GM23248 (cell line): ENCODE measurements around the gene SZT2.

Source experiments
- EZH2 ChIP-seq: fragments of 200-600 bp; sonication (generic); IDR thresholded peaks from 2 replicates; pipeline ENCODE4 v1.6.1; 2018; ENCODE audit warnings: antibody characterized with exemption, mild to moderate bottlenecking; ENCODE audit not compliant: insufficient read depth, poor library complexity, severe bottlenecking
- EZH2phosphoT487 ChIP-seq: fragments of 200-600 bp; sonication (generic); IDR thresholded peaks from 2 replicates; pipeline ENCODE4 v1.6.1; 2018; ENCODE audit warnings: antibody characterized with exemption, moderate library complexity, mild to moderate bottlenecking, low read depth; ENCODE audit not compliant: insufficient read depth

- TF ChIP-seq EZH2 (no peak), EZH2phosphoT487 (no peak)
These were observed 63.2 kb downstream of the SZT2 start for GRCh38 chr1:43452789-43453441.
